Fibroblast of skin of right quadriceps (primary cell): ENCODE results near the gene RNFT2.
A peak's percentile ranks its signal among the peaks of the same experiment; 100 is the strongest.
"Not testable (repeated sequence)": the region's sequence is repeated elsewhere in the genome, so short reads cannot be mapped to it uniquely, and the experiment has no call there.

Experiments
- DNase-seq: peaks from one replicate; pipeline ENCODE4 v3.0.0-alpha.2; 2013

The RNFT2 gene

DNA sequence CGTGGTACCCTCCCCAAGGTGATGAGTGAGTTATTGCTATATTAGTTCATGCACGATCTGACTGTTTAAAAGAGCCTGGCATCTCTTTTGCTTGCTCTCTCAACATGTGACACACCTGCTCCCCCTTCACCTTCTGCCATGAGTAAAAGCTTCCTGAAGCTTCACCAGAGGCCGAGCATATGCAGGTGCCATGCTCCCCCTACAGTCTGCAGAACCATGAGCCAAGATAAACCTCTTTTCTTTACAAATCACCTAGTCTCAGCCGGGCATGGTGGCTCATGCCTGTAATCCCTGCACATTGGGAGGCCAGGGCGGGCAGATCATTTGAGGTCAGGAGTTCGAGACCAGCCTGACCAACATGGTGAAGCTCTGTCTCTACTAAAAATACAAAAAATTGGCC, 61.8 kb downstream of the RNFT2 start:
- DNase-seq: no peak

DNA sequence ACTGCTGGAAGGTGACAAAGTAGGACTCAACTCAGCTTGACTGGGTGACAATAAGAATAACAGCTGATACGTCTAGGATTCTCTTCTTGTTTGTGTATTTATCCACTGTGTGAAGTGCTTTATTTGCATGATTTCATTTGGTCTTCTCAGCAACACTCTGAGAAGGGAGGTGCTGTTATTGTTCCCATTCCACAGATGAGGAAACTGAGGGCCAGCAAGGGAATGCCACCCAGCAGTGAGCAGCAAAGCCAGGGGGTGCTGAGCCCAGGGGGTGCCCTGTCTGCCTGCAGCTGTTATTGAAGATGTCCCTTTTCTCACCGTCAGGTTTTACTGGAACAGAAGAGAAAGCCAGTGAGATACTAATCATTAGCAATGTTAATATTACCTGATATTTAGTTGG, 62.8 kb downstream of the RNFT2 start:
- no peak for DNase-seq

DNA sequence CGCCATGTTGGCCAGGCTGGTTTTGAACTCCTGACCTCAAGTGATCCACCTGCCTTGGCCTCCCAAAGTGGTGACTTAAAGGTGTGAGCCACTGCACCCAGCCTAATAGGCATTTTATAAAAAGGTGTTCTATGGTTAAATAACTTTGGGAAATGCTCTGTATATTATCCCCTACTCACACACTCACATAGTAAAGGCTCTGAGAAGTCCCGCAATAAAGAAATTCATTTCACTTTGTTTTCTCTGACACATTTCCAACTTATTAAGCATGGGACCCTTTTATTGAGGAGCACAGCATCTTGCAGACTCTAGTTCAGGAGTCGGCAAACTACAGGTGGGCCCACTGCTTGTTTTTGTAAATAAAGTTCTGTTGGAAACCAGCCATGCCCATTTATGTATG, 63.9 kb downstream of the RNFT2 start:
- DNase-seq: no peak

DNA sequence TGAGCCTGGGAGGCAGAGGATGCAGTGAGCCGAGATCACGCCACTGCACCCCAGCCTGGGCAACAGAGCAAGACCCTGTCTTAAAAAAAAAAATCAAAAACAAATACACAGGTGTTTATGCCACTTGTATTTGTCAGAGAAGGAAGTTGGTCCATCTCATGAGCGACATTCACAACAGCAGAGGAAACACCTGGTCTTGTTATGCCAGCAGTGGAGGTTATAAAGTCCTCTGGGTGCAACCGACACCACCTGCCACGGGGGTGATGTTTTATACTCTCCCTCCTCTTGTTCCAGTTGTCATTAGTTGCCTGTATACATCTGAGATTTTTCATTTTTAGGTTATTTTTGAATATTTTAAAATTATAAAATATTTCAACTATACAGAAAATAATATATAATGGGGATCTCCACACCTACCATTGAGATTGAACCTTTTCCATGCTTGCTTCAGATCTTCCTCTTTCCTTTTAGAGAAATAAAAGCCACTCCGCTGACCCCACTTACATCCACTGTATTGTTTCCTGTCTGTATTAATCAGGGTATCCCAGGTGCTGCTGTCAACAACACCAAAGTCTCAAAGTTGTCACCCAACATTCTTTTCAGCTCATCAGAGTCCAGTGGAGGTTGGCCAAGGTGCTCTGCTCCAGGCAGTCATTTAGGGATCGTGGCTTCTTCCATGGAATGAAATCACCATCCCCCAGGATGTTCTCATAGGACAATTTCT, 65.1 kb downstream of the RNFT2 start:
- DNase-seq: no peak

DNA sequence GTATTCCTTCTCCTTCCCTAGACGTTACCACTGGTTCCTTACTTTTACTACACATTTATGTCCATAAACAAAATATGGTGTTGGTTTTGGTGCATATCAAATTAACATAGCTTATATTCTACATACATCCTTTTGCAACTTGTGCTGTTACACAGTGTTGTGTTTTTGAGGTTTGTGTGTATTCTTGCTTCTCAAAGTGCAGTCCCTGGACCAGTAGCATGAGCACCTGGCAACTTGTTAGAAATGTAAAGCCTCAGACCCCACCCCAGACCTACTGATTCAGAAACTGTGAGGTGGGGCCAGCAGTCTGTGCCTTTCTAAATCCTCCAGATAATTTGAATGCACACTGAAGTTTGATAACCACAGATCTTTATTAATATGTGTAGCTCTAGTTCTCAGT, 65.9 kb downstream of the RNFT2 start:
- no peak for DNase-seq

DNA sequence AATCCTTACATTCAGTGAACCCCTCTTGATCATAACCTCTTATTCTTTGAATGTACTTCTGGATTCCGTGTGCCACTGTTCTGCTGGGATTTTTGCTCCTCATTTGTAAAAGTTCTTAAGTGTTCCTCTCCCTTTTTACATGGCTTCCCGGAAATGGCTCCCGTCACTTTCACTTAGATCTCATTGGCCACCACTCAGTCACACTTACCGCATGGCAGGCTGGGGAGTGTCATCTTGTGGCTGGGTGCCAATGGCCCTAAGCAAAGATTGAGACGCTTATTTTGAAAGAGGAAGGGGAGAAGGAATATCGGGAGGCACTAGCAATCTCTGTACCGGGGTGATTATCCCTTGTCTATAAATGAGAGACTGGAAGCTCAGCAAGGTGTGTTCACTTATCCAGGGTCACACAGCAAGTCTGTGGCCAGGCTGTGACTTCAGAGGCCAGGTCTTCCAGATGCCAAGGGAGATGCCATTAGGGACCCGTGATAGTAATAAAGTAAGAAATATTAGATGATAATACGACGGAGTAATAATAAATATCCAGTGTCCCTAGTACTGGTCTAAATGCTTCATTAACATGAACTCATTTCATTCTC, 68.8 kb downstream of the RNFT2 start:
- DNase-seq: no peak

DNA sequence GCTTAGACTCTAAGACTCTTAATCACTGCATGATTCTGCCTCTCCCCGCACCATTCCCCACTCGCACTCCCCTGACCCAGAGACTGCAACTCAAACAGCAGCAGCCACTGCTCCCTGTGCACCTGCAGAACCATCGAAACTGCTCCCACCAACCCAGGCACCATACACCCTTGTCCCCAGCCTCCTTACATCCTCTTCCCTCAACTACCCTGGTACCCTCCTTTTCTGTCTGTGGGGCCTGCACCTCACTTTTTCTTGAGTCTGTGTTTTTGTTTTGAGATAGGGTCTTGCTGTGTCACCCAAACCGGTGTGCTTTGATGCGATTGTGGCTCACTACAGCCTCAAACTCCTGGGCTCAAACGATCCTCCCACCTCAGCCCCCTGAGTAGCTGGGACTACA, 69.4 kb downstream of the RNFT2 start:
- no peak for DNase-seq

DNA sequence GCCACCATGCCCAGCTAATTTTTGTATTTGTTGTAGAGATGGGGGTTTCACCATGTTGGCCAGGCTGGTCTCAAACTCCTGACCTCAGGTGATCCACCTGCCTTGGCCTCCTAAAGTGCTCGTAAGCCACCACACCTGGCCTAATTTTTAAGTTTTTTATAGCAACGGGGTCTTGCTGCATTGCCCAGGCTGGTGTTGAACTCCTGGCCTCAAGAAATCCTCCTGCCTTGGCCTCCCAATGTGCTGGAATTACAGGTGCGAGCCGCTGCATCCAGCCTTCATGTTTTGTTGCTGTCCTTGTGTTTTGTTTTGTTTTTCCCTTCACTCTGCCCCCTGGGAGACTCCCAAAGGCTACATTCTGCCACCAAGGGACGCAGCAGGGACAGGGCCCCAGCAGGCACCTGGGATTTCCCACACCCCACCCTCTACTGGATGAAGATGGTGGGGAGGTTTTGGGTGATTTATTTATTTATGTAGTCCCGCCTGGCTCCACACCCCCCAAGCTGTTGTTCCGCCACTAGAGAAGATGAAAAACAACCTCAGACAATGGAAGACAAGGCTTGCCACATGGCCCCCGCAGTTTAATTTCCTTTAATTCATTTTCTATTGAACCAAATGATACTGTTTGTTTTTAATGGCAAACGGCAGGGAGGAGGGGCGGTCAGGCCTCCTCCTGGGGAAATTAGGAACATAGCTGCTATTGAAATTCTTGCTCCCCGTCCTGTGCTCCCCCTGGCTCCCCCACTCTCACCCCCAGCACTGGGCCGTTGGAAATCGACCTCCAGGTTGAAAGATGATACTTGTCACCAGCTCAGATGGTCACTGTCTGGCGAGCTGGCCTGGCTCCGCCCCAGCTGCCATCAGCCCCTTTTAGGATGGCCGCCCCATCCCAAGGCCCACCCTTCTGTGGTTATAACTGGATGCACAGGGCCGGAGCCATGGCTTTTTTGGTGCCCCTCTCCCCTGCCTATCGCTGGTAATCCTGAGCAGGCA, 70.3 kb downstream of the RNFT2 start:
- DNase-seq: no peak

DNA sequence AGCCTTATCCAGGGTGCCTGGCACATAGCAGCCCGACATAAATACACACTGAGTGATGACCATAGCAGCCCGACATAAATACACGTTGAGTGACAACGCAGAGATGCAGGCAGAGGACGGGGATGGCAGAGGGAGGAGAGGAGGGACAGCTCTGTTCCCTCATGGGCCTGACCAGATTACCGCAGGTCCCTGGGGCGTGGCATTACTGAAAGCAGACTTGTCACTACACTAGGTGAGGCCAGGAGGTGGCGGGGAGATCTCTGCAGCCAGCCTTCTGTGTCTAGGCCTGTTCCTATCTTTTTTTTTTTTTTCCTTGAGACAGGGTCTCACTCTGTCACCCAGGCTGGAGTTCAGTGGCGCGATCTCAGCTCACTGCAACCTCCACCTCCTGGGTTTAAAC, 74.1 kb downstream of the RNFT2 start:
- no peak for DNase-seq

DNA sequence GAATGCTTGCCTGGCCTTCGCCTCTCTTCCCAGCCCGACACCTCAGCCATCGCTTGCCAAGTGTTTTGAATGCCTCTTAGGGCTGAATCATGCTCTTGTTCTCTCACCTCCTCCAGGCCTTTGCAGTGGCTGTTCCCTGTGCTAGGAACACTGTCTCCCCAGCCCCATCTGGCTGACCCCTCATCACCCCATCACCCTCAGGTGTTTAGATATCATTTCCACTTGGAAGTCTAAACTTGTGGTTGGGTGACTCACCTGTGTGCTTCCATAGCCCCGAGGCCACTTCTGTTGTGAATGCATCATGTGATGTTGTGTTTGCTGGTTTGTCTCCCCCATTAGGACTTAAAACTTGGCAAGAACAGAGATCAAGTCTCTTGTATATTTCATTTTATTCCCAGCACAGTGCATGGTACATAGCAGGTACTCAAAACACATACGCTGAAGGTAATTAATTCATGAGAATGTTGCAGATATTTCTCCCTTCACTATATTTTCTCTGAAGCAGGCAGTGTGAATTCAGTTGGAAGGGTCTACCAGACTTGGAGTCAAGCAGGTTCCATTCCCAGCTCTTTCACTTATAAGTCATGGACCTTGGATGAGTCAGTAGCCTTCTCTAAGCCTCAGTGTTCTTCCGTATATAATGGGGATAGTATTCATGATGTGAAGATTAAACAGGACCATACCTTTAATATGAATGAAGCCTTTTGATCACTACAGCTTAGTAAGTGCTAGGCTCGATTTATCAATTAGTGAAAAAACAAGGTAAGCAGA, 75.3 kb downstream of the RNFT2 start:
- DNase-seq: no peak

DNA sequence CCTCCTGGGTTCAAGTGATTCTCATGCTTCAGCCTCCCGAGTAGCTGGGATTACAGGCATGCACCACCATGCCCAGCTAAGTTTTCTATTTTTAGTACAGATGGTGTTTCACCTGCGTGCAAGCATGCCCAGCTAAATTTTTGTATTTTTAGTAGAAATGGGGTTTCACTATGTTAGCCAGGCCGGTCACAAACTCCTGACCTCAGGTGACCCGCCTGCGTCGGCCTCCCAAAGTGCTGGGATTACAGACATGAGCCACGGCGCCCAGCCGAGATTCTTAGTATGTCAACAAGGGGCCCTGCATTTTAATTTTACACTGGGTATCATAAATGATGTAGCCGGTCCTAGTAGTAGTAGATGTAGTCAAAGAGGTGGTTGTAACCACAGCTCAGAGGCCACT, 76.7 kb downstream of the RNFT2 start:
- DNase-seq: not testable (repeated sequence)

DNA sequence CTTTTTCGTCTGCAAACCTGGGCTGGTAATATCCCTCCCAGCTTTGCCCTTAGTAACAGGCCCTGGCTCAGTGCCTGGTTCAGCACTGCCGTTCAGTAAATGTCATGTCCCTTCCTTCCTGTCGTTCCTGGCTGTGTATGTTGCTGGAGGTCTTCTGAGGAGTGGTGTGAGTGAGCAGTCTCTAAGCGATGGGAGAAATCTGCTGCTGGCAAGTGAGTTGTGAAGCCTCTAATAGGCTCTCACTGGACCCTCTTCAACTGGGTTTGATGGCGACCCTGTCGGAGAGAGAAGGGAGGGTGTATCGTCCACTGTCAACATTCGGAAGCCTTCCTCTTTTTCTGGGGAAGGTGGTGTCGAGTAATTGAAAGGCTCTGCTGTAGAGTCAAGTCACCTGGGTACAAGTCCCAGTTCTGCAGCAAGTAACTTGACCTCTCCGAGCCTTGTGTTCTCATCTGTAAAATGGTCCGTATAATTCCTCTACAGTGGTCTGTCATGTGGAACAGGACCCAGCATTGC, 80.3 kb downstream of the RNFT2 start:
- peak; percentile 14 for DNase-seq

DNA sequence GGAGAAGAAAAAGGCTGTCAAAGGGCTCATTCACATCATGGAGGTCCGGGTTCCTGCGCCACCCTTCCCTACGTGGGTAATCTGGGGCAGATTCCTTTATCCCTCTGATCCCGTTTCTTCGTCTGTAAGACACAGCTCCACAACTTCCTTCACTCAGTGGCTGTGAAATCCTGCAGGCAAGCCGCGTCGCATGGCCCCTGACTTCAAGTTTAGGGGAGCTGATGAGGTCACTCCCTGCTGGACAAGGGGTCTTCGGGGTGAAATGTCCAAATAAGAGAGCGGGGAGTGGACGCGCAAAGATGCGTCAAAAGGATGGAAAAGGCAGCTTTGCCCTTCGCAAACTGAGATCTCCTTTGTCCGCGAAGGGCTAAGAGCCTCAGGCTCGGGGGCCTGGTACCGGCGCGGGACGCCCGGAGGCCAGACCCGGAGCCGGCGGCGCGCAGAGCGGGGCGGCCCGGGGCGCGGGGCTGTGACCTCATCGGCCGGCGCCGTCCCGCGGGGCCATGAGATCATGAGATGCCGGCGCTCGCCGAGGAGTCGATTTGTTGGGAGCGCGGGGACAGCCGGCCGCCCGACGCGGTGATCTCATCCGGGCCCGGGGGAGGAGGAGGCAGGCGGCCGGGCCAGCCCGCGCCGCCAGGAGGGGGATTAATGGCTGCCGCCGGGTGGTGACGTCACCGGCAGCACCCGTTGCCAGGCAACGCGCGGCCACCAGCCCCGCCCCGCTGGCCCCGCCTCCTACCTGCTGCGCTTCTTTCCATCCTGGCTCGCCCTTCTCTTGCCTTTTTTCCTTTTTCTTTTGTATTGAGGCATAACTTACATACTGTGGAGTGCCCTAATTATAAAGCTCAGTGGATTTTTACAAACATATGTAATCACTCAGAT, 81.1 kb downstream of the RNFT2 start:
- peak; percentile 95 for DNase-seq

DNA sequence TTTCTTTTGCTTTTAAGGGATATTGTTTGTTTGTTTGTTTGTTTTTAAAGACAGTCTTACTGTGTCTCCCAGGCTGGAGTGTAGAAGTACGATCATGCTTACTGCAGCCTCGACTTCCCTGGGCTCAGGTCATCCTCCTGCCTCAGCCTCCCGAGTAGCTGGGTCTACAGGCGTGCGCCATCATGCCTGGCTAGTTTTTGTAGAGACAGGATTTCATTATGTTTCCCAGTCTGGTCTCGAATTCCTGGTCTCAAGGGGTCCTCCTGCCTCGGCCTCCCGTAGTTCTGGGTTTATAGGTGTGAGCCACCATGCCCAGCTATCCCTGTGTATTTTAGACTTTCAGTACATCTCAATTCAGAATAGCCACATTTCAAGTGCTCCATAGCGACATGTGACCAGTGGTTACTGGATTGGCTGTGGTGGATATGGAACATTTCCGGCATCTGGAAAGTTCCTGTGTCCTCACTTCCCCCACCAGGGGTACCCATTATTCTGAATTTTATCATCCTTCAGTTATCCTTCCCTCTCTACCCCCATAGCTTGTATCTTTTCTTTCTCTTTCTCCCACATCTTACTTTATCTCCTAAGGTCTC, 82.0 kb downstream of the RNFT2 start:
- no peak for DNase-seq

DNA sequence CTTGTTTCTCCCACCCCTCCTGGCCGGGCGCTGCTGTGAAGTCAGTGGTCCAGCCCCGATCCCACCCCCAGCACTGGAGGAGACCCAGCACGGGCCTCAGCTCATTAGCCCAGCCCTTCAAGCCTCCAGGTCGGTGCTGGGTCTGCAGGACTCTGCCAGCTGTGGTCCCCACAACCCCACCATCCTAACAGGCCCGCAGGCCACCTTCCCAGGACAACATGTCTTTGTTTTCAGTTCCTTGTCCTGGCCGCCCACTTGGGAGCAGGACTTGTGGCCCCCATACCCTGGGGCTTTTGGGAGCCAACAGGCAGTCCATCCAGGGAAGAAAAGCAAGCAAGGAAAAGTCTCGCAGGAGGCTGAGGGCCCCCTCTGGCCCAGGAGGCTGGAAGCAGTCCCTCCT, 83.2 kb downstream of the RNFT2 start:
- DNase-seq: no peak

DNA sequence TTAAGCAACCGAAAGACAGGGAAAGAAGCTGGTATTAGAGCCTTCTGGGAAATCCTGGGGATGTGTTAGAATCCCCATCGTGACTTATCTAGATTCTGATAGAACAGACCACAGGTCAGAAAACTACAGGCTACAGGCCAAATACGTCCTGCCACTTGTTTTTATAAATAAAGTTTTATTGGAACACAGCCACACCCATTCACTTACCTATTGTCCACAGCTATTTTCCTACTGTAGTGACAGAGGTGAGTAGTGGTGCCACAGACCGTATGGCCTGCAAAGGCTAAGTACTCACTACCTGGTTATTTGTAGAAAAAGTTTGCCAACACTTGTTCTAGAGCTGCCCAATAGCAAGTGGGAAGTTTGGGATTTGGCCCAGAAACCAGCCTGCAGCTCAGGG, 89.3 kb downstream of the RNFT2 start:
- DNase-seq: no peak

DNA sequence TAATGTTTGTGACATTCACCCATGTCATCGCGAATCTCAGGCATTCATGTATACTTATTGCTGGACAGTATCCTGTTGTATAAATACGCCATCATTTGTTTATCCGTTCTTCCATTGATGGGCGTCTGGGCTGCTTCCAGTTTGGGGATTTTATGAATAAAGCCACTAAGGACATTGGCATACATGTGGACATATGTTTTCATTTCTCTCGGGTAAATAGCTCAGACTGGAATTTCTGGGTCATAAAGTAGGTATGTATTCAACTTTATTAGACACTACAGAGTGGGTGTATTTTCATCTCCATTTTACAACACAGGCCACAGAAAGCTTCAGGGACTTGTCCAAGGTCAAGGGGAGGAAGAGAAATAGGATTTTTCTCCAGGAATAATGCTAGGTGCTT, 94.2 kb downstream of the RNFT2 start:
- no peak for DNase-seq

DNA sequence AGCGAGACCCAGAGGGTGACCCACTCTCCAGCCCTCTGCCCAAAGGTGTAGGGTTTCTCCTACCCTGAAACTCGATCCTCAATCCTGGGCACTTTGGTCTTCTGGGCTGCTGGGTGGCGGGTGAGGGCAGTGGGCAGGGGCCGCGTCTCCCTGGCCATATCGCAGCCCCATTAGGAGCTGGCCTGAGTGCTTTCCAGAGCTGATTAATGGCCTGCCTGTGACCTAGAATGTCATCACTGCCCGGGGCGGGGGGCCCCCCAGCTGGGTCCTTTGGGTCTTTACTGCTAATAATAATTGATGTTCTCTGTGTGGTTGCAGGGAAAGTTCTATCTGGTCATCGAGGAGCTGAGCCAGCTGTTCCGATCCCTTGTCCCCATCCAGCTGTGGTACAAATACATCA, 95.4 kb downstream of the RNFT2 start:
- no peak for DNase-seq

DNA sequence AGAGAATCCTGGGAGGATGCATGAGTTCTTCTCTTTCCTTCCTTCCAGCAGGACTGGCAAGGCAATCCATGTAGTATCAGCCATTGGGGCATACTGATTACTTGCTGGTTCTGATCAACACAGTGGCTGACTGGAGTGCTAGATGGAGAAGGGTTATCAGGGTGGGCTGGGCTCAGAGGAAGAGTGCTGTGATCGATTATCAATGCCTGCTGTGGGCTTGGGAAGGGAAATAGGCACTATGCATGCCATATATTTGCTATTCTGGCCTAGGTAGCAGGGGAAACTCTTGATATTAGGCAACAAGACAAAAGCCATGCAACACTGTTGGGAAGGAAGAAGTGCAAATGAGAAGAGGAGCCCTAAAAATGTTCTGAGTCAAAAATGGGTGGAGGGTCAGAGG, 97.4 kb downstream of the RNFT2 start:
- DNase-seq: no peak

DNA sequence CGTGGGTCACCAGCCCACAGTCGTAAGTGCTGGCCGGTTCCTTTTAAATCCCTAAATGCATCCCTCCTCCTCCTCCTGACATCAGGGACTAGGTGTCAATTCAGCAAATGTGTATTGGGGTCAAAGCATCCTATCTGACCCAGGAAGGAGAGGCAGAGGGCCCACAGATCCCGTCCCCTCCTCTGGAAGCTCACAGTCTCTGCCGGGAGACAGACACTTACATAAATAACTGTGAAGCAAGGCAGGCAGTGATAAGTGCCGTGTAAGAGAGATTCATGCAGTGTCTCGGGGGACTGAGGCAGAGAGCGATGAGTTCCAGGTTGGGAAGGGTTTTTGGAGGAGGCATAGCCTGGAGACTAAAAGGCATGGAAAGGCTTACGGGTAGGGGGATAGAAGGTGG, 99.0 kb downstream of the RNFT2 start:
- DNase-seq: no peak

DNA sequence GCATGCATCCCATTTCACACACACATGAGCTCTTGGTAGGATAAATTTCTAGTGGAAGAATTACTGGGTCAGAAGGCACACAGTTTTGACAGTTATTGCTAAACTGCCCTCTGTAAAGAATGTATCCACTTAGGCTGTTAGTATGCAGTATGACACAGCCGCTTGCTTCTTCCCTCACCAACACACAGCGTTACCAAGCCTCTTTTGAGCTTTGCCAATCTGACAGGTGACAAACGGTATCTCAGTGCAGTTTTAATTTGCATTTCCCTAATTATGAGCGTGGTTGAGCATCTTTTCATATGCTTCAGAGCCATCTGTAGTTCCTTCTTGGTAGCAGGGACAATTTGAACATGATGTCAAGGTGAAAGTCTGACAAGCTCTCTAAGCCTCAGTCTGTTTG, 100.2 kb downstream of the RNFT2 start:
- DNase-seq: no peak
